C4-2B (cell line): ENCODE results near the gene TSPAN1.

Source experiments
- H3K27ac ChIP-seq: fragments of 450-650 bp; 2 replicates; pipeline ENCODE4 v1.5.1; 2017
- ZFX ChIP-seq: fragments of 450-650 bp; IDR thresholded peaks from 2 replicates; pipeline ENCODE4 v1.6.1; 2017
- TF ChIP-seq, protein P1 (sequence below): fragments of 450-650 bp; conservative IDR thresholded peaks from 2 replicates; pipeline ENCODE4 v1.5.1; 2017; ENCODE audit warnings: mild to moderate bottlenecking

Gene TSPAN1

GRCh38 chr1:46206399-46206798, 31.5 kb downstream of the TSPAN1 start:
- no peak overlapping the region for H3K27ac ChIP-seq
- no peak for TF ChIP-seq ZFX
- TF ChIP-seq, protein P1, sequence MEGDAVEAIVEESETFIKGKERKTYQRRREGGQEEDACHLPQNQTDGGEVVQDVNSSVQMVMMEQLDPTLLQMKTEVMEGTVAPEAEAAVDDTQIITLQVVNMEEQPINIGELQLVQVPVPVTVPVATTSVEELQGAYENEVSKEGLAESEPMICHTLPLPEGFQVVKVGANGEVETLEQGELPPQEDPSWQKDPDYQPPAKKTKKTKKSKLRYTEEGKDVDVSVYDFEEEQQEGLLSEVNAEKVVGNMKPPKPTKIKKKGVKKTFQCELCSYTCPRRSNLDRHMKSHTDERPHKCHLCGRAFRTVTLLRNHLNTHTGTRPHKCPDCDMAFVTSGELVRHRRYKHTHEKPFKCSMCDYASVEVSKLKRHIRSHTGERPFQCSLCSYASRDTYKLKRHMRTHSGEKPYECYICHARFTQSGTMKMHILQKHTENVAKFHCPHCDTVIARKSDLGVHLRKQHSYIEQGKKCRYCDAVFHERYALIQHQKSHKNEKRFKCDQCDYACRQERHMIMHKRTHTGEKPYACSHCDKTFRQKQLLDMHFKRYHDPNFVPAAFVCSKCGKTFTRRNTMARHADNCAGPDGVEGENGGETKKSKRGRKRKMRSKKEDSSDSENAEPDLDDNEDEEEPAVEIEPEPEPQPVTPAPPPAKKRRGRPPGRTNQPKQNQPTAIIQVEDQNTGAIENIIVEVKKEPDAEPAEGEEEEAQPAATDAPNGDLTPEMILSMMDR, result no peak

GRCh38 chr1:46210561-46210960, 35.7 kb downstream of the TSPAN1 start:
- TF ChIP-seq ZFX, result no peak
- TF ChIP-seq, protein P1, result no peak
- no peak overlapping the region for H3K27ac ChIP-seq

DNA sequence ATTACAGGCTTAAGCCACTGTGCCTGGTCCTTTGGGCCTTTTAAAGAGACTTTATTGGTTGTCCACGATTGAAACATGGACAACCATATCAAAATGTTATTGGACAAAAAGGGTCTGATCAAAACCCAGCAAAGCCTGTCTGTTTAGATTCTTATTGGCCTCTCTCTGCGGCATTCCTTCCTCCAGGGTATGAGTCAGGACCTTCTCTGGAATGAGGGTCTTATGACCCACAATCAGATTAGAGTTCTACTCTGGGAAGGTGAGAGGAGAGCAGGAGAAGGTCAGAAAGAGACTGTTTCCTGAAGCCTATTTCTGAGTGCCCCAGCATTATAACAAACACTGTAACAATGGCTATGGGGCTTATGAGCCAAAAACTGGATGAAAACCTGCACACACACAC, 36.2 kb downstream of the TSPAN1 start:
- H3K27ac ChIP-seq, result no peak overlapping the region
- no peak for TF ChIP-seq ZFX
- TF ChIP-seq, protein P1, result no peak

DNA sequence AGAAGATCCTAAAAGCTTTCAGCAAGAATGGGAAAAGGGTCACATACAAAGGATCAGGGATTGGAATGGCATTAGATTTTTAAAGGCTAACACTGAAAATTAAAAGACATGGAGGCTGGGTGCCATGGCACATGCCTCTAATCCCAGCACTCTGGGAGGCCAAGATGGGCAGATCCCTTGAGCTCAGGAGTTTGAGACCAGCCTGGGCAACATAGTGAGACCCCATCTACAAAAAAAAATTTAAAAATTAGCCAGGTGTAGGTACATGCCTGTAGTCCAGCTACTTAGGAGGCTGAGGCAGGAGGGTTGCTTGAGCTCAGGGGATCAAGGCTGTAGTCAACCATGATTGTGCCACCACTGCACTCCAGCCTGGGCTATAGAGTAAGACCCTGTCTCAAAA, 40.6 kb downstream of the TSPAN1 start:
- H3K27ac ChIP-seq, result no peak overlapping the region
- TF ChIP-seq, protein P1, result no peak
- no peak for TF ChIP-seq ZFX

GRCh38 chr1:46218443-46218842, 43.6 kb downstream of the TSPAN1 start:
- TF ChIP-seq, protein P1, result no peak
- no peak for TF ChIP-seq ZFX
- no peak overlapping the region for H3K27ac ChIP-seq

- TF ChIP-seq, protein P1, result no peak
- no peak for TF ChIP-seq ZFX
- H3K27ac ChIP-seq, result no peak overlapping the region
Measured at GRCh38 chr1:46219551-46220520, 44.9 kb downstream of the TSPAN1 start.

GRCh38 chr1:46220808-46221207, 45.9 kb downstream of the TSPAN1 start:
- no peak for TF ChIP-seq ZFX
- TF ChIP-seq, protein P1, result no peak
- H3K27ac ChIP-seq, result no peak overlapping the region
